LHCN-M2 (cell line): Measurements from ENCODE around the gene UBE2L6. TPM values are rescaled to one million over a fixed set of nuclear protein-coding genes. Genes with fewer than 3 reads are reported as not detected.
A peak's percentile ranks its signal among the peaks of the same experiment; 100 is the strongest.

ENCODE experiments used
- DNase-seq: peaks from one replicate; pipeline ENCODE4 v3.0.0-alpha.2; 2012; ENCODE audit warnings: low read depth
- polyA plus RNA-seq: library from polyadenylated mRNA; unstranded; fragments of >200 nt; gene quantifications from one replicate; pipeline ENCODE4 v1.2.1, GENCODE V29; 2012; ENCODE audit warnings: missing spikeins
- total RNA-seq: library from RNA; depleted of rRNA; stranded (reverse); fragments of >200 nt; gene quantifications from 2 replicates; pipeline ENCODE4 v1.2.3, GENCODE V29; 2014; rRNA removed

UBE2L6 gene
- total RNA-seq, result 25.8 and 48.2 TPM in 2 replicates
- 71.1 TPM for polyA plus RNA-seq

DNA sequence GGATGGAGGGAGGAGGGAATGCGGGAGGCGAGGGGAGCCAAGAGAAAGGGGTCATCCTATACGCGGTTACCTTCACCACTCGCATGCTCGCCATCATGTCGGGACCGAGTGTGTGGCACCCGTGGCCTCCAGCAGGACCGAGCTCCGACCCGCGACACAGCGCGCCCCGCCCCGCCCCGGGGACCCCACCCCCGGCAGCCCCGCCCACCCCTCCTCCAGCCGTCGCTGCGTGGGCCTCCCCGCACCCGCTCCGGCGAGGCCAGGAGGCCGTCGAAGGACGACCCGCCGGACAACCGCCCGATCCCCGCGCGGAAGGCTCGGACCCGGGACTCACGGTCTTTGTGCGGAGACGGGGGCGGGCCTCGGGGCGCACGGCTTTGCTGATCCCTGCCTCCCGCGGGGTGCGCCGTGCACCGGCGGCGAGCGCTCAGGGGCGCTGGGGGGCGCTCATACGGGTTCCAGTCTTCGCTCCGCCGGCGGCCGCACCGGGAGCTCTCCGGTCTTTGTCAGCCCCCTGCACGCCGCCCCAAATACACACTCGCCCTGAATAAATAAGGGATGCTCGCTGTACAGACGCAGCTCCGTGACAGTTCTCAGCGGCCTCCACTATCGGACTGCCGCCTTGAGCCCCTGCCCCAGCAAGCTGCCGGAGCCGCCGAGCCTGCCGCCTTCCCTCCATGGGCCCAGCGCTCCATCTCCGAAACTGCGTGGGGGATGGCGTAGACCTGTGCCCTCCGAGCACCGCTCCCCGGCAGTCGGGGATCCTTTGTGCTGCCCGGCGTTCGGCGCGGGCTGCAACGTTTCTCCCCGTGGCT, at the start of gene UBE2L6:
UBE2L6 (minus strand) TSS at position 158 of the 815 bp plus-strand sequence; CDS start at position 97, 61 bp downstream.
- DNase-seq, result peak; percentile 39

DNA sequence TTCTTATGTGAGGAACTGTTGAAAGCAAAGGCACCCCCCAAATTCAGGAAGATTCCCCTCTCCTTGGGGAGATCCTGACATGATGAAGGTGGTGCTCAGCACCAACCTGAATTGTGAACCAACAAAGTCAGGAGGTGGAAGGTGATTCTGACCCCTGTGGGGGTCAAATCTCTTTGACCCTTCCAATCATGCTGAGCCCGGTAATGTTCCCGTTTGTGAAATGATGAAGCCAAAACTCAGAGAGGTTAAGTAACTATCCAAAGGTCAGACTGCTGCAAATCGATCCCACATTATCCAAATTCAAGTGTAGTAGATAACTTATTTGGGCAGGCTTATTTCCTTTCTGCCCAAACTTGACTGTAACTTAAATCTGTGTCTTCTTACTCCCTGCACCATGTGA, 49.1 kb upstream of the UBE2L6 start:
- DNase-seq, result no peak

DNA sequence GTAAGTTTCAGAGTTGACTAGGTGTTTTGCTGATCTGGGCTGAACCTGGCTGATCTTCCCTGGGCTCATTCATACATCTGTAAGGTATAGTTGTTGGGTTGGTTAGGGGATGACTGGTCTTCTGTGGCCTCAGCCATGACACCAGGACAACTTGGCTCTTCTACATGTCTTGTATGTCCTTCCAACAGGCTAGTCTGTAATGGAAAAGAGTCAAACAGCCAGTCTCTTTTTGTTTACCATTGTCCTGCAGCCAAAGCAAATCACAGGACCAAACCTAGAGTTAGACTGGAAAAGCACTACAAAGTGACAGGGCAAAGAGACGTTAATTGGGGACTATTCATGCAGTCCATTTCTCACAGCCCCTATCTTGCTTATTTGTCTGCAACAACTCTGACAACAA, 47.8 kb upstream of the UBE2L6 start:
- DNase-seq, result no peak

DNA sequence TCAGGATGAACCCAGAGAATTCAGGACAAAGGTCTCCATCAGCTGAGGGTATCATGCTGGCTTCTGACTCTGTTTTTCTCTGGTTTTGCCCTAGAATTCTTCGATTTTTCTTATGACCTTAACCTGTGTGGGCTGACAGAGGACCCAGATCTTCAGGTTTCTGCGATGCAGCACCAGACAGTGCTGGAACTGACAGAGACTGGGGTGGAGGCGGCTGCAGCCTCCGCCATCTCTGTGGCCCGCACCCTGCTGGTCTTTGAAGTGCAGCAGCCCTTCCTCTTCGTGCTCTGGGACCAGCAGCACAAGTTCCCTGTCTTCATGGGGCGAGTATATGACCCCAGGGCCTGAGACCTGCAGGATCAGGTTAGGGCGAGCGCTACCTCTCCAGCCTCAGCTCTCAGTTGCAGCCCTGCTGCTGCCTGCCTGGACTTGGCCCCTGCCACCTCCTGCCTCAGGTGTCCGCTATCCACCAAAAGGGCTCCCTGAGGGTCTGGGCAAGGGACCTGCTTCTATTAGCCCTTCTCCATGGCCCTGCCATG, 46.8 kb upstream of the UBE2L6 start:
- DNase-seq, result no peak

DNA sequence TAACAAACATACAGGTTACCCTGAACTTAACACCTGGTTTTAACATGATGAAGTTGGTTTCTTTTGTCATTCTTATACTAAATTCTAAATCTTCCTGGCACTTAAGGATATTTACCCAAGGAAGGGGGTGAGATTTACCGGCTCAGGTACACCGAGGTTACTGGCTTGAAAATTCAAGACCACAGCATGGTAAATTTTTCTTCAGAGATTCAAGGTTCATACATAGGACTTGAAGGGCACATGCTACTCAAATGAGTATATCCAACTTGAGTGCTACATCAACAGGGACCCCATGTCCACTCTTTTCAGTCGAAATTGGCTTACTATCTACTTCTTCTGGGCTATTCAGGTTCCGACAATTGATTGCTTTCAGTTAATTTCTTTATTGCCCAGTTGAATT, 42.7 kb upstream of the UBE2L6 start:
- DNase-seq, result no peak

DNA sequence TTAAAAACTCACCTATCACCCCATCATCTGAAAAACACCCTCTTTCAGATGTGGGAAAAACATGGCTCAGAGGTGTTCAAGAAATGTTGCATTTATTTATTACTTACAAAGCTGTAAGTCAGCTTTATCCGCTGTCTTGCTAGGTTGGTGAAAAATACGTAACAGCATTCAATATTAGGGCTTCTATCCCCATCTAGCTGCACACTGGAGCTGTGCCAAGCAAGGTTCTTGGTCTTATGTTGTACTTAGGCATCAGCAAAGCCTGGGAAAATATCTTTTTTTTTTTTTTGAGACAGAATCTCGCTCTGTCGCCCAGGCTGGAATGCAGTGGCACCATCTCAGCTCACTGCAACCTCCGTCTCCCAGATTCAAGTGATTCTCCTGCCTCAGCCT, 37.6 kb upstream of the UBE2L6 start:
- DNase-seq, result no peak

DNA sequence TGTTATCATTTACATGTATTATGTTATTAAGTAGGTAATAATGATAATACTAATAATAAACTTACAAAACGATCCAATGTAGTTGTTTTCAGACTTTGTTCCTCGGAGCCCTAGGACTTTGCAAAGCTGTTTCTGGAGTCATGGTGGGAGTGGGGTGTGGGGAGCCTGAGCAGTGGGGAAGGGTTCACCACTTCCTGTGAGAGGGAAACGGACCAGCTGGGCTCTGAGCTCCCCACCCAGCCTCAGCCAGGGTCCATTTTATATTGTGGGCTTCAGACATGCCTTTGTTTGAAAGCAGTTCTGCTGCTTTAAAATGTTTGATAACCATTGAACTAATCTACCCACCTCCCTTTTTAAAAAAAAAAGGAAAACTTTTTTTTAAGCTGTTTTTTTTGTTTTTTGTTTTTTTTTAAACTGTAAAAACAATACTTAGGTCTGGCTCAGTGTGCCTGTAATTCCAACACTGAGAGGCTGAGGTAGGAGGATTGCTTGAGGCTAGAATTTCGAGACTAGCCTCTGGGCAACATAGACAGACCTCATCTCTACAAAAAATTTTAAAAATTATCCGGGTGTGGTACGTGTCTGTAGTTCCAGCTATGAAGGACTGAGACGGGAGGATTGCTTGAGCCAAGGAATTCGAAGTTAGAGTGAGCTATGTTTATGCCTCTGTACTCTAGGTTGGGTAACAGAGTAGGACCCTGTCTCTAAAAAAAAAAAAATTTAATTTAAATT, 37.0 kb upstream of the UBE2L6 start:
- no peak for DNase-seq

DNA sequence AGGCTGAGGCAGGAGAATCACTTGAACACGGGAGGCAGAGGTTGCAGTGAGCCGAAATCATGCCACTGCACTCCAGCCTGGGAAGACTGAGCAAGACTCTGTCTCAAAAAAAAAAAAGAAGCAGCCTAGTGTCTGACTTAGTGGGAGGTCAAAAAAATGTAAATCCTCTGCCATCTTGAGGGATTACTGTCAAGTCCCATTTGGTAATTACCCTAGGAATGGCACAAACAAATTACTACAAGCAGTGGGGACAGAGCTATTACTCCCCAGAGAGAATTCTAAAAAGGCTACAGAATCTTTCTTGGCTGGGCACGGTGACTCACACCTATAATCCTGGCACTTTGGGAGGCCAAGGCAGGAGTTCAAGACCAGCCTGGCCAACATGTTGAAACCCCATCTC, 33.8 kb upstream of the UBE2L6 start:
- no peak for DNase-seq

DNA sequence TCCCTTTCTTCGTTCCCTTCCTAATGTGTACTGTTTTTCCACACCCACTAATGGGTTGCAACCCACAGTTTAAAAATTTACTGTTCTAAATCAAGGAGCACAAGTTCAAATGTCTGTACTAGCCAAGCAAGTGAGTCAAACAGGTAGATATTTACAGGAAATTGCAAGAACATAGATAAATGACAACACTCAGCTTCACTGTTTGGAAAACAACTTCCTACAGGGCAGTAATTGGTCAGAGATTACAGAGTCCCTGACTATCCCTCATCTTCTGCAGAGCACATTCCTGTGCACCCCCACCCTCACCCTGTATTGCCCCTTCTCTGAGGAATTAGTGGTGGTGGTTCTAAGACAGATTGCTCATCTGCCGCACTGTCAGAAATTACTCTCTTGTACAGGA, 31.9 kb upstream of the UBE2L6 start:
- no peak for DNase-seq

DNA sequence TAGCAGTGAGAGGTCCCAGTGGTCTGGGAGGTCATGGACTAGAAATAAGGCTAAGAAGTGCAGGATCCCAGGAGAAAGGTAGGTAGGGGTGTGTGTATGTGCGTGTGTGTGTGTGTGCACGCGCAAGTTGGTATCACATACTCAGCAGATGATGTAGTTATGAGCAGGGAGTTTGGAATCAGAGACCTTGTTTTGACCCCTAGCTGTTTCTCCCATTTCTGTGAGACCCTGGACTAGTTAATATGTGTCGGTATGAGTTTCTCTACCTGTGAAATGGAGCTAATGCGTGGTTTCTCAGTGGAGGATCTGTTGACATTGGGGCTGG, 31.3 kb upstream of the UBE2L6 start:
- DNase-seq, result no peak

DNA sequence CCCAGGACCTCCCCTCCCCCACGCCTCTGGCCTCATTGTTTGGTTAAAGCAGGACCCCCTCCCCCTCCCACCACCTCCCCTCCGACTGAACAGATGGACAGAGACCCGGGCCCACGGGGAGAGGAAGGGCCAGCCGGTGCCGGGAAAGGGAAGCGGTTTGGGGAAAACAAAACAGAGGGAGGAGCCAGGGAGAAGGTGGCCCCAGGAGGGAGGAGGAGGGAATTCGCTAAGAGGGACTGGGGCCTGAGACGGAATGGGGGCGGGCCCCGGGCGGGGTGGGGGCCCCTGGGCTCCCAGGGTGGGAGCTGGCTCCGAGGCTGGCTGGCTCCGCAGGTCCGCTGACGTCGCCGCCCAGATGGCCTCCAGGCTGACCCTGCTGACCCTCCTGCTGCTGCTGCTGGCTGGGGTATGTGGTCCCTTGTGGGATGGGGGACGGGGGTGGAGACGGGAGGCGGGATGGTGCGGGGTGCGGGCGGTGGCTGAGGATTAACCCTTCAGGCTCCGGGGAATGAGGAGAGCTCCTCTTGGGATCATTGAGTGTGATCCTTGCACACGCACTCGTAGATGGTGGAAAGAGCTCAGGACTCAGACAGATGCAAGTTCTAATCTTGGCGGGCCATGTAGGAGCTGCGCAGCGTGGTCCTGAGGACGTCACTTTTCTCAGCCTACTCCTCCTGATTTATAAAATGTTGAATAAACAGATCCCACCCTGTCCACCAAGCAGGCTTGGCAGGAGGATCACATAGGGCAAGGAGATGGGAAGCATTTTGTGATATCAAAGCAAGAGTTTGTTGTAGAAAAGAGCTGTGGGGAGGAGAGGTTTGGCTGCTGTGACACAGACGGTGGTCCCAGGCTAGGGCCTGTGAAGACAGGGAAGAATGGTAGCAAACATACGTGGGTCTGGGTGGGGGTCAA, 30.7 kb upstream of the UBE2L6 start:
- DNase-seq, result peak; percentile 24

DNA sequence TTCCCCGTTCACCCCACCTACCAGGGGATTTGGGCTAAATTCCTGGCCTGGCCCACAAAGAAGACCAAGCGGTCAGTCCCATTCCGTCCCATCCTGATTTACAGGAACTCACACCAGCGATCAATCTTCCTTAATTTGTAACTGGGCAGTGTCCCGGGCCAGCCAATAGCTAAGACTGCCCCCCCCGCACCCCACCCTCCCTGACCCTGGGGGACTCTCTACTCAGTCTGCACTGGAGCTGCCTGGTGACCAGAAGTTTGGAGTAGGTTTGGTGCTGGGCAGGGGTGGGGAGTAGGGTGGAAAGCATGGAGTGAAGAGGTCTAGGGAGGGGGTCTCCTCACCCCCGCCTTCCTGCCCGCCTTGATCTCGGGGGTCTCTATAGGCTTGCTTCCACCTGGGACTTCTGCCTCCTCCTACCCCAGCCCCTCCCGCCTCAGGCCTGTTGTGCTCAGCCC, 30.0 kb upstream of the UBE2L6 start, which contains the start of gene SERPING1:
SERPING1 (plus strand) TSS at position 225 of the 455 bp plus-strand sequence. CDS start 586 bp downstream, outside the sequence.
- no peak for DNase-seq

DNA sequence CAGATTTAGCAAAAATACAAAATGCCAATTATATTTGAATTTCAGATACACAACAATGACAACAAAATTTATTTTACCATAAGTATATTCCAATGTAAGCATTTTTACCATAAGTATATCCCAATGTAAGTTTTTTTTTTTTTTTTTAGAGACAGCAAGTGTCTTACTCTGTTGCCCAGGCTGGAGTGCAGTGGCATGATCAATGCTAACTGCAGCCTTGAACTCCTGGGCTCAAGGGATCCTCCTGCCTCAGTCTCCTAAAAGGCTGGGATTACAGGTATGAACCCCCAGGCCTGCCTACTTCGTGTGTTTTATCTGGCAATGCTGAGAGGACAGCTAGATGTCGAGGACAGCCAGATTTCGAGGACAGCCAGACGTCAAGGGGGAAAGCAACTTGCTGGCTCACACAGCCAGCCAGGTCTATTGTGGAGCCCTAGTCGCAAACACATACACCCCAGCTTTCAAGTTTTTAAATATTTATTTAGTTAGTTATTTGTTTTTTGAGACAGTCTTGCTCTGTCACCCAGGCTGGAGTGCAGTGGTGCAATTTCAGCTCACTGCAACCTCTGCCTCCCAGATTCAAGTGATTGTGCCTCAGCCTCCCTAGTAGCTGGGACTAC, 28.9 kb upstream of the UBE2L6 start:
- DNase-seq, result no peak

DNA sequence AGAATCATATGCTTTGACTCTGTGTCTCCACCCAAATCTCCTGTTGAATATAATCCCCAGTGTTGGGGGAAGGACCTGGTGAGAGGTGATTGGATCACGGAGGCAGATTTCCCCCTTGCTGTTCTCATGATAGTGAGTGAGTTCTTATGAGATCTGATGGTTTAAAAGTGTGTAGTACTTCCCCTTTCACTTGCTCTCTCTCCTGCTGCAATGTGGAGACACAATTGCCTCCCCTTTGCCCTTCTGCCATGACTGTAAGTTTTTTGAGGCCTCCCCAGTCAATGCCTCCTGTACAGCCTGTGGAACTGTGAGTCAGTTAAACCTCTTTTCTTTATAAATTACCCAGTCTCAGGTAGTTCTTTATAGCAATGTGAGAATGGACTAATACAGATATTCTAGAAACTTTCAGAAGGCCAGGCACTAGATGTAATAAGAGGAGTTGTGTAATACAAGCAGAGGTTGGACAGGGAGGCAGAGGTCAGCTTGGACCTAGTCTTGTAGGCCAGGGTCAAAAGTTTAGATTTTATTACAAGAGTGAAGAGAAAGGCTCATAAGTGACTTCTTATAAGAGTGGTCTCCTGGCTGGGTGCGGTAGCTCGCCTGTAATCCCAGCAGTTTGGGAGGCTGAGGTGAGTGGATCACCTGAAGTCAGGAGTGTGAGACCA, 20.7 kb upstream of the UBE2L6 start:
- no peak for DNase-seq

DNA sequence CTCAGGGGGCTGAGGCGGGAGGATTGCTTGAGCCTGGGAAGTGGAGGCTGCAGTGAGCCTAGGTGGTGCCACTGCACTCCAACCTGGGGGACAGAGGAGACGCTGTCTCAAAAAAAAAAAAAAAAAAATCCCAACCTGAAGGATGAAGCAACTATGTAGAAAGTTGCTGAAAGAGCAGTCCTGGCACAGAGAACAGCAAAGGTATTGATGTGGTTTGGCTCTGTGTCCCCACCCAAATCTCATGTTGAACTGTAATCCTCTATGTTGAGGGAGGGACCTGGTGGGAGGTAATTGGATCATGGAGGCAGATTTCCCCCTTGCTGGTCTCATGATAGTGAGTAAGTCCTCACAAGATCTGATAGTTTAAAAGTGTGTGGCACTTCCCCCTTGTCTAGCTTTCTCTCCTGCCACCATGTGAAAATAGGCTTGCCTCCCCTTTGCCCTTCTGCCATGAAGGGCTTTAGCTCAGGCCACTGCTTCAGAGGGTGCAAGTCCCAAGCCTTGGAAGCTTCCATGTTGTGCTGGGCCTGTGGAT, 19.3 kb upstream of the UBE2L6 start:
- DNase-seq, result no peak

DNA sequence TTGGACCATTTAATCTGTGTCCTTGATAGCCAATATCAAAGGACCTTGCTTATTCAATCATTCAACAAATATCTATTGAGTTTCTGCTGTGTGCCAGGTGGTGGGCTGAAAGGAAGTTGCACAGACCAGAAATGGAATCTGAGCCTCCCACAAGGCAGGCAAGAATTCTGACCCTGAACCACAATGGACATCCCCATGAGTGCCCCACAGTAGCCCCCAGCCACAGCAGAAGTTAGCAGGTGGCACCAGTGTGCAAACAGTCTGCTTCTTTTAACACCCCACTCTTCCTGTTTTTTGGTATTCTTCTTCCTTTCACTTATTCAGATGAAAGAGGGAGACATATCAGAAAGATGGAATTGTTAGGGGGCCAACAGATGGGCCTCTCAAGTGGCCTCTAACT, 17.8 kb upstream of the UBE2L6 start:
- no peak for DNase-seq

DNA sequence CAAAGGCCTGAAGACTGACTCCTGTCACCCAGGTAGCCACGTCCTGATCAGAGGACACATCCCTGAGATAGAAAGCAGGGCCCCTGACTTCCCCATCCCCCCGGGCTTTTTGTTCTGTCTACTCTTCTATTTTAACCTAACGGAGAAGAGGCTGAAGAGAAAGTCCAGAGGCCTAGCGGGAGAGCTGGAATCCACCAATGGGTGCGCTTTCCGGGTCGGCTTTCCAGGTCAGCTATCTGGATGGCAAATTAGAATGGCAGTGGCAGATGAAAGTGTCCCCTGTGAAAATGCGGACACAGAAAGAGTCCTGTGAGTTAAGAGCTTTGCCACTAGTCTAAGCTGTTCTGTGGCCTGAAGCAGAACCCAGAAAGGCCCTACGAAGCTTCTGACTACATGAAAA, 16.9 kb upstream of the UBE2L6 start:
- no peak for DNase-seq

DNA sequence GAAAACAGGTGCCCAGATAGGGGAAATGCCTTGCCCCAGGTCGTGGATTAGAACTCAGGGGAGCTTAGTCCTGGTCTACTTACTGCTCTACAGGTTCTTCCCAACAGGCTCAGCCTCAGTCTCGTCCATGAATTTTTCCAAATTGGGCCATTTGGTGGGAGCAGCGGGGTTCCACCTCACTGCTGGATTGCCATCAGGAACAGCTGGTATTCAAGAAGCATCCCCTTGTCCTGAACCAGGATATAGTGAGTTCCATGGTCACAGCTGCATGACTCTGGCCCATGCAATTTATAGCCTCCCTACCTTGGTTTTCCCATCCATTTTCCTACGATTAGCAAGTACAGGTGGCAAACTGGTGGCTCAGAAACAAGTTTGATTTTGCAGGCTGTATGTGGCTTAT, 6.6 kb upstream of the UBE2L6 start:
- no peak for DNase-seq

DNA sequence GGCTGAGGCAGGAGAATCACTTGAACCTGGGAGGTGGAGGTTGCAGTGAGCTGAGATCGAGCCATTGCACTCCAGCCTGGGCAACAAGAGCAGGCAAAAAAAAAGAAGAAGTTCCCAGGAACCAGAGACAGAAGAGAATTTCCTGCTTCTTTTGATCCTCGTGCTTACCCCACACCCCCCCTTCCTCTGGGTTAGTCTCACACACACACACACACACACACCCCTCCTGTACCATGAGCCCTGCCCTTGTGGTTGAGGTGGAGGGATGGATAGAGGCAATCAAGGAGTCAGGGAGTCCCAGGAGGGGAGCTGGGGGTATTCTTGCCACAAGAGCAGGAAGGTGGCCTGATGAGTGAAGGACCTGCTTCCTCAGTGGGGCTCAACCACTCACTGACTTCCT, 4.1 kb upstream of the UBE2L6 start:
- no peak for DNase-seq

DNA sequence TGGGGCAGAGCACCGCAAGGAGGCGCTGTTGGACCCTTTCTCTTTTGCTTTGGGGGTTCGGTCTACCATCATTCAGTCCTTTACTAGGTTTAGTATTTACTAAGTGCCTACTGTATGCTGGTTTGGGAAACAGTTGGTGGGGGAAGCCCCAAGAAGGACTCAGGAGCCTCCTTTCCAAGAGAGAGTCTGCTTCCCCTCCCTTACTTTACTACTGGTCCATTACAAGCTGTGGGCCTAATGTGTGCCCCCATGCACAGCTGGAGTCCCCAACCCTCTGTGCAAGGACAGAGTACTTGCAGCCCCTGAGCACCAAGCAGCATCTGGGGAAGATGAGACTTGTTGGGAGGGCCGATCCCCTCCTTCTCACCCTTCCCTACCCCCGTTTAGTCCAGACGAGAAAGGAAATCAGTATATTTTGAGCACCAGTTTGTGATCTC, 876 bp upstream of the UBE2L6 start:
- peak; percentile 79 for DNase-seq
